GM11168 (cell line): ENCODE results near the gene MAP7D2.

ENCODE experiments used
- in situ Hi-C: fragments of 300-500 bp; cut with MboI; formaldehyde crosslinking; loops from one replicate; pipeline ENCODE4 v1.12.0; 2022; ENCODE audit warnings: low sequenced_read_pairs; ENCODE audit not compliant: unreplicated experiment

MAP7D2 gene

DNA sequence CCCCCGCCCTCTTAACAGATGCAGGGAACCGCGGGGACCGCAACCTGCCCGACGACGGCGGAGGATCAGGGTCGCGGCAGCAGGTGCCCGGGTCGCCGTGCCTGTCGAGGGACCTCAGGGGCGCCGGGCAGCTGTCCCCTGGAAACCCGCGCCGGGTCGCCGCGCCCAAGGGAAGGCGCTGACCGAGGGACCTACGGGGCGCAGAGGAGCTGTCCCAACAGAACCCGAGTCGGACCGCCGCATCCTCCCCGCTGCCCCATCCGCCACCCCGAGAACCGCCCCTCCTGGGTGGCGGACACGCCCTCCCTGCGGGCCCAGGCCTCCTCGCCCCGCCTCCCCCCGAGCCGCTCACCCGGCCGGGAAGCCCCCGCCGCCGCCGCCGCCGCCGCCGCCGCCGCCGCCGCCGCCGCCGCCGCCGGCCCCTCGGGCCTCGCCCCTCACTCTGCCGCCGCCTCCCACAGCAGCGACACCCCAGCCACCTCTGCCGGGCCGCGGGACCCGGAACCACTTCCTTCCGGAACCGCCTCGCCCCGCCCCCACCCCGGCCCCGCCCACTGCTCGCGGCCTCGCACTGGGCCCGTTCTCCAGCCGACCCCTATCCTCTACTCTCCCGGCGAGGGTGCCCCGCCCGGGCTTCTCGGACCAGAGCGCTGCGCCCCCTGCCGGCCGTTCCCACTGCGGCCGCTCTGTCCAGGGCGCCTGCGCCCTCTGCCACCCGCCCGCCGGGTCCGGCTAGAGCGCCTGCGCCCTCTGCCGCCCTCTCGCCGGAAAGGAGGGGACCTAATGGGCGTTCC, 126.0 kb downstream of the MAP7D2 start, which contains the start of gene BCLAF3:
Gene BCLAF3 (minus strand): TSS at position 506 of the 794 bp plus-strand sequence. CDS start 20,797 bp downstream, outside the sequence.
- in situ Hi-C loops, result no loop called here

GRCh38 chrX:19990151-19990555, 126.6 kb downstream of the MAP7D2 start:
- in situ Hi-C loops, result no loop called here

DNA sequence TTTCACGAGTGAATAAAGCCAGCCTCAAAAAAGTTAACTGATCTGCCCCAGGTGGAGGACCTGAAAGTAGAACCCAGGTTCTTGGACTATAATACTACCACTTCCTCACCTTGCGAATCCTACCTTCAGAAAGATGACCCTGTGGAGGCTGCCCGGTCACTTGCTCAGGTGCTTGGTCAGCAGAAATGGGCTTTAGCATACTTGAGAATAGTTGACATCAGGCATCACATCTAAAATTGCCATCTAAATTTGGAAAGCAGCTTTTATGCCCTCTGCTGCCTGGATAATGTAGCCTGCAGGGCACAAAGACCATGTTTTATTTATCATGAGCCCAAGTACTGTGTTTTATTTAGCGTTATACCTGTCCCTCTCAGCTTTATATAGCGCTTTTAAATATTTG, 128.9 kb downstream of the MAP7D2 start:
- in situ Hi-C loops, result no loop called here

GRCh38 chrX:19986531-19986930, 130.2 kb downstream of the MAP7D2 start:
- in situ Hi-C loops, result no loop called here

GRCh38 chrX:19981947-19982346, 134.8 kb downstream of the MAP7D2 start:
- in situ Hi-C loops, result no loop called here

- in situ Hi-C loops, result no loop called here
Measured at GRCh38 chrX:19975845-19976244, 140.9 kb downstream of the MAP7D2 start.

DNA sequence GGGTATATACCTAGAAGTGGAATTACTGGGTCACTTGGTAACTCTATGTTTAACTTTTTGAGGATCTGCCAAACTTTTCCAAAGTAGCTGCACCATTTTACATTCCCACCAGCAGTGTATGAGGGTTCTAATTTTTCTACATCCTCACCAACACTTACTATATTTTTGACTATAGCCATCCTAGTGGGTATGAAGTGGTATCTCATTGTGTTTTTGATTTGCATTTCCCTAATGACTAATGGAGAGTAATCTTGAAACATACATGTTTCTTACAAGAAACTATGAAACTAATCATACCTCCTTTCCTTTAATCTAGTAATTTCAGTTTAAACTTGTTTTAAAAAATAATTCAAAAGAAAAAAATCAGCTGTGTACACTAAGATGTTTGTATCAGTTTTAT, 143.7 kb downstream of the MAP7D2 start:
- in situ Hi-C loops, result no loop called here

DNA sequence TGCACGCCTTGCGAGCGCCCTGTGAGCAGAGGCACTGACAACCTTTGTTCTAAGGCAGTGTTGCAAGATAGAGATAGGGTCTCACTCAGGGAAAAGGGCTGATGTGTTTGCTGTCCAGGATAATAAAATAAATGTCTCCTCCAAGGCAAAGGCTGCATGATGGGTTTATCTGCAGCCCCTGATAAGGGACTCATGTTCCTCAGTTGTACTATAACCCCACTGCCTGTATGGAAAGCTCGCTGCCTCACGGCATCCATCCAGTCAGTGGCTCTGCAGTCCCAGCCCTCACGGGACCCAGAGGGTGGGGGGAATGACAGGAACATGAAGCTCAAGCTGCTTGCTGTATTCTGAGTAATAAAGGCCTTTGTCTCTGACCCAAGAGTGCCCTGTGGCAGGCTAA, 148.4 kb downstream of the MAP7D2 start:
- in situ Hi-C loops, result no loop called here

- in situ Hi-C loops, result no loop called here
Measured at GRCh38 chrX:19966056-19966455, 150.7 kb downstream of the MAP7D2 start.

DNA sequence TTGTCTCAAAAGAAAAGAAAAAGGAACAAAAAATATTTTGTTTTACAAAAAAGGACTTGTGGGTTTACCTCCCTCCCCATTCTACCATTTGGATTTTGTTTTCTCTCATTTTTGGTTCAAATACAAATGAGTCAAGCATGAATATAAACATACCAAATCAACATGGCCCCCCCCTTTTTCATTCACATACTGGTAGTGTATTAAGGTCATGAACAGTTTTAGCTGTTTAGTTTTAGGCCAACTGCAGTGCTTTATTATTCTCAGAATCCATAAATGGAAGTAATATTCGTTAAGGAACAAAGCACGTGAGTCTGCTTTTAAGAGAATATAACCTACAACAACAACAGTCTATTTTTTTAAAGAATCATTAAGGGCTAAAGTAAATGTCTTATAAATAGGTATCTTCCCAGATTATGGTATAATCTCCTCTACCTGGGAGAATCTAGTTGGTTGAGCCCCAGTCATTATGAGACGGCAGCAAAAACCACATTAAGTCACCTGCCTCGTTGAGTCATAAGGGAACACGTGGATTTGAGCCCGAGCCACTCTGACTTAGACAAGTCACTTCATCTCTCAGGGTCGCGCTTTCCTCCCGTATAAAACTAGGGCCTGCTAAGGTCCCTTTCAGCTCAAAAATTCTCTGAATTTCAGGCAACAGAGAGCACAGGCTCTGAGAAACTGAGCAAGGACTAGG, 152.5 kb downstream of the MAP7D2 start:
- in situ Hi-C loops, result no loop called here

DNA sequence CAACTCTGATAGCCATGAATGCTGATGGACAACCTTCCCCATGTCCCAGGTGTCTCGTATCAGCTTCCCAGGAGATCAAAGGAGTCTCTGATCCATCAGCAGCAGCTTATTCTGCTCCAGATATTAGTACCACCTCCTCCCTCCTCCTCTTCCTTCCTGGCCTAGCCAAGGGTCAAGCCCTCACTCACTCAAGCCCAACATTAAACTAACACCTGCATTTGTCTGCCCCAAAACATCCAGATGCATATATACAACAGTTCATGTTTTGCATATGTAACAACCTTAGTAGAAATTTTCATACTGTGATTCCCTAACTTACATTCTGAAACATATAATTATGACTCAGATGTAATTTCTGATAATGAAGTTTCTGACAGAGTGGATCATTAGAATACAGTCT, 155.8 kb downstream of the MAP7D2 start:
- in situ Hi-C loops, result no loop called here

- in situ Hi-C loops, result no loop called here
Measured at GRCh38 chrX:19958552-19959486, 157.9 kb downstream of the MAP7D2 start.

GRCh38 chrX:19956923-19957322, 159.8 kb downstream of the MAP7D2 start:
- in situ Hi-C loops, result no loop called here
